DND-41 (cell line): Measurements from ENCODE around the gene PAQR7.

Source experiments
- EZH2 ChIP-seq: IDR thresholded peaks from 3 replicates; pipeline ENCODE4 v1.6.1; 2012; ENCODE audit warnings: borderline replicate concordance, low read depth, mild to moderate bottlenecking, moderate library complexity, low read length, inconsistent platforms; ENCODE audit not compliant: severe bottlenecking
- TF ChIP-seq, protein P1 (sequence below): IDR thresholded peaks from 2 replicates; pipeline ENCODE4 v1.5.1; 2012; ENCODE audit warnings: borderline replicate concordance, low read length, moderate library complexity, mild to moderate bottlenecking; ENCODE audit not compliant: poor library complexity, severe bottlenecking; ENCODE audit errors: extremely low read depth

GRCh38 chr1:25870614-25871013, 4.9 kb downstream of the PAQR7 start:
- TF ChIP-seq, protein P1, sequence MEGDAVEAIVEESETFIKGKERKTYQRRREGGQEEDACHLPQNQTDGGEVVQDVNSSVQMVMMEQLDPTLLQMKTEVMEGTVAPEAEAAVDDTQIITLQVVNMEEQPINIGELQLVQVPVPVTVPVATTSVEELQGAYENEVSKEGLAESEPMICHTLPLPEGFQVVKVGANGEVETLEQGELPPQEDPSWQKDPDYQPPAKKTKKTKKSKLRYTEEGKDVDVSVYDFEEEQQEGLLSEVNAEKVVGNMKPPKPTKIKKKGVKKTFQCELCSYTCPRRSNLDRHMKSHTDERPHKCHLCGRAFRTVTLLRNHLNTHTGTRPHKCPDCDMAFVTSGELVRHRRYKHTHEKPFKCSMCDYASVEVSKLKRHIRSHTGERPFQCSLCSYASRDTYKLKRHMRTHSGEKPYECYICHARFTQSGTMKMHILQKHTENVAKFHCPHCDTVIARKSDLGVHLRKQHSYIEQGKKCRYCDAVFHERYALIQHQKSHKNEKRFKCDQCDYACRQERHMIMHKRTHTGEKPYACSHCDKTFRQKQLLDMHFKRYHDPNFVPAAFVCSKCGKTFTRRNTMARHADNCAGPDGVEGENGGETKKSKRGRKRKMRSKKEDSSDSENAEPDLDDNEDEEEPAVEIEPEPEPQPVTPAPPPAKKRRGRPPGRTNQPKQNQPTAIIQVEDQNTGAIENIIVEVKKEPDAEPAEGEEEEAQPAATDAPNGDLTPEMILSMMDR: no peak
- no peak for TF ChIP-seq EZH2
